Measurements from ENCODE around the gene STOML1. TPM values are rescaled to one million over a fixed set of nuclear protein-coding genes. Genes with fewer than 3 reads are reported as not detected.
"Not testable (repeated sequence)": the region's sequence is repeated elsewhere in the genome, so short reads cannot be mapped to it uniquely, and the experiment has no call there.

Gene STOML1
- total RNA-seq, 1 experiment from 2014 or later: 10.1 TPM

GRCh38 chr15:73940061-73940981 is 51.8 kb downstream of the STOML1 start:
- ATAC-seq (peak; percentile 4), DNase-seq (peak; percentile 30)
- peak overlapping the region; percentile 96 for H3K27ac ChIP-seq (ENCODE audit: low read length)
- H3K9me2 ChIP-seq (replicated peaks; ENCODE audit: low read length): no peaks in the 10 kb centered on the region
- H3K4me1 ChIP-seq (ENCODE audit: insufficient read depth, low read length): peaks cover 84% of the 10 kb centered on the region
- BruUV-seq (replicated peaks): no TSS peak
- H3K79me2 ChIP-seq (ENCODE audit: low read length): peaks cover 86% of the 10 kb centered on the region
- H3K4me2 ChIP-seq (ENCODE audit: low read length): peak overlapping the region; percentile 66
- H3F3A ChIP-seq (ENCODE audit: low read length, unreplicated experiment): peaks cover 5% of the 10 kb centered on the region
- H3K27me3 ChIP-seq (ENCODE audit: low read length): no peaks in the 10 kb centered on the region
- ChIA-PET POLR2A (ENCODE audit: unreplicated experiment) (interaction anchor here (0.6 to 0.8 kb wide), 2 partner anchors 13 to 16 kb away, joined by 3 to 6 read pairs; no protein-coding TSS in a partner anchor), CTCF (interaction anchor here (1.2 kb wide), 1 partner anchor 42 kb away, joined by 4 read pairs; no protein-coding TSS in a partner anchor)
- no peak for TF ChIP-seq CTCF (conservative IDR thresholded peaks at IDR 0.05; ENCODE audit: low read depth, low read length)
- no peak for TF ChIP-seq EZH2phosphoT487 (IDR thresholded peaks at IDR 0.05; ENCODE audit: borderline replicate concordance, low read length)
- TF ChIP-seq EZH2 (IDR thresholded peaks at IDR 0.05; ENCODE audit: low read length, unreplicated experiment): no peak
- H3K36me3 ChIP-seq (ENCODE audit: low read depth, low read length): peaks cover 27% of the 10 kb centered on the region
- H3K9me3 ChIP-seq (ENCODE audit: low read length): no peaks in the 10 kb centered on the region
- no peak overlapping the region for H2AFZ ChIP-seq (ENCODE audit: low read length)
- no peak overlapping the region for H3K4me3 ChIP-seq (ENCODE audit: low read length)
- H4K20me1 ChIP-seq (ENCODE audit: low read length): no peaks in the 10 kb centered on the region
- intact Hi-C loops (cut with micrococcal nuclease): no loop called here
- no peak overlapping the region for H3K9ac ChIP-seq (ENCODE audit: low read length)

GRCh38 chr15:73939138-73939537 is 53.0 kb downstream of the STOML1 start:
- POLR2A ChIA-PET (ENCODE audit: unreplicated experiment): no interaction called here
- H3K4me2 ChIP-seq (ENCODE audit: low read length): peak overlapping the region; percentile 66
- ATAC-seq (no peak), DNase-seq (no peak)
- no peaks in the 10 kb centered on the region for H4K20me1 ChIP-seq (ENCODE audit: low read length)
- H3K4me3 ChIP-seq (ENCODE audit: low read length): no peak overlapping the region
- no peak overlapping the region for H3K9ac ChIP-seq (ENCODE audit: low read length)
- no peak overlapping the region for H2AFZ ChIP-seq (ENCODE audit: low read length)
- CTCF ChIA-PET: no interaction called here
- H3K27me3 ChIP-seq (ENCODE audit: low read length): no peaks in the 10 kb centered on the region
- peaks cover 81% of the 10 kb centered on the region for H3K79me2 ChIP-seq (ENCODE audit: low read length)
- peaks cover 12% of the 10 kb centered on the region for H3F3A ChIP-seq (ENCODE audit: low read length, unreplicated experiment)
- H3K9me3 ChIP-seq (ENCODE audit: low read length): no peaks in the 10 kb centered on the region
- no peak for TF ChIP-seq CTCF (conservative IDR thresholded peaks at IDR 0.05; ENCODE audit: low read depth, low read length)
- no peak for TF ChIP-seq EZH2phosphoT487 (IDR thresholded peaks at IDR 0.05; ENCODE audit: borderline replicate concordance, low read length)
- no peaks in the 10 kb centered on the region for H3K9me2 ChIP-seq (replicated peaks; ENCODE audit: low read length)
- peaks cover 90% of the 10 kb centered on the region for H3K4me1 ChIP-seq (ENCODE audit: insufficient read depth, low read length)
- BruUV-seq (replicated peaks): no TSS peak
- H3K27ac ChIP-seq (ENCODE audit: low read length): peak overlapping the region; percentile 96
- H3K36me3 ChIP-seq (ENCODE audit: low read depth, low read length): peaks cover 15% of the 10 kb centered on the region
- intact Hi-C loops (cut with micrococcal nuclease): no loop called here

- H3K27ac ChIP-seq (ENCODE audit: low read length); H4K20me1 ChIP-seq (ENCODE audit: low read length); H3K36me3 ChIP-seq (ENCODE audit: low read depth, low read length); POLR2A ChIA-PET (ENCODE audit: unreplicated experiment); H2AFZ ChIP-seq (ENCODE audit: low read length); H3K9me2 ChIP-seq (replicated peaks; ENCODE audit: low read length); DNase-seq; H3K4me3 ChIP-seq (ENCODE audit: low read length); H3K9ac ChIP-seq (ENCODE audit: low read length); CTCF ChIA-PET; BruUV-seq (replicated peaks); H3K27me3 ChIP-seq (ENCODE audit: low read length); intact Hi-C loops (cut with micrococcal nuclease); ATAC-seq; H3K9me3 ChIP-seq (ENCODE audit: low read length): not testable (repeated sequence)
- H3F3A ChIP-seq (ENCODE audit: low read length, unreplicated experiment): peaks cover 12% of the 10 kb centered on the region
- H3K4me2 ChIP-seq (ENCODE audit: low read length): peak overlapping the region; percentile 66; the same call in 1 of the 2 replicates
- peaks cover 79% of the 10 kb centered on the region for H3K79me2 ChIP-seq (ENCODE audit: low read length)
- H3K4me1 ChIP-seq (ENCODE audit: insufficient read depth, low read length): peaks cover 90% of the 10 kb centered on the region
Observed at GRCh38 chr15:73938516-73938915, 53.6 kb downstream of the STOML1 start.

All from PC-3 (cell line).